ENCODE measurements around the gene SLC2A14.

DNA sequence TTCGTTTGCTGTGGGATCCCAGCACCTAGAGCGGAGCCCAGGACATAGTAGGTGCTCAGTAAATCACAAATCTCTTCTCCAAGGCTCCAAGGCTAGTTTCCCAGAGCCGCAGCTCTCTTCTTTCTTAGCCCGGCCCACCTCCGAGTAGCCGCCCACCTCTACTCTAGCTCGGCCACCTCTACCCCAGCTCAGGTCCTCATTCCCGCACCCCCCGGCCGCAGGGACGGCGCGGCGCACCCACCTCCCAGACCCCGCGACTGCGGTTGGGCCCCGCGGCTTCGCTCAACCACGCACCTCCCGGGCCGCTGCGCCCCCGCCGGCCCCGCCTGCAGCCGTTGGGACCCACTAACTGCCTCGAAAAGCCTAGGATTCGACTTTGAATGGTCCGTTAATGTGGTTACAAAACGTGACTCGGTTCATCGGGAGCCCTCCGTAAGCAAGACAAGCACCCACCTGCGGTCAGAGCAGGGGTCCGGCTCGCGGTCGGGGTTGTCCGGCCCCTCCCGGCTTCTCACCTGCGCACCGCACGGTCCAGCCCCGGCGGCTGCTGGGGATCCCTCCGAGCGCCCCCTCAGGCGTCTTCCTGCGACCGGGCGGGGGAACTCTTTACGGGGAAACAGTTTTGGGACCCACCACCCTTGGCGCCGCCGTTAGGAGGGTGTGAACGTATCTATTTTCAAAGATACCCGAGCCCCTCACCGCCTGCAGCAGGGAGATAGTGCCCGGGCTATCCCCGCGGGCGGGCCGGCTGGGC lies at the start of gene SLC2A14:
- TF ChIP-seq CTCF (IDR thresholded peaks at IDR 0.05; ENCODE audit: insufficient read depth, low read length) (no peak), POLR2AphosphoS5 (IDR thresholded peaks at IDR 0.05; ENCODE audit: low read depth) (no peak), REST (IDR thresholded peaks at IDR 0.05; ENCODE audit: insufficient replicate concordance, low read depth) (no peak), GABPA (IDR thresholded peaks at IDR 0.05; ENCODE audit: low read depth) (no peak), SPI1 (IDR thresholded peaks at IDR 0.05; ENCODE audit: borderline replicate concordance, low read depth) (no peak)
